ENCODE results near the gene ZNF600.

DNA sequence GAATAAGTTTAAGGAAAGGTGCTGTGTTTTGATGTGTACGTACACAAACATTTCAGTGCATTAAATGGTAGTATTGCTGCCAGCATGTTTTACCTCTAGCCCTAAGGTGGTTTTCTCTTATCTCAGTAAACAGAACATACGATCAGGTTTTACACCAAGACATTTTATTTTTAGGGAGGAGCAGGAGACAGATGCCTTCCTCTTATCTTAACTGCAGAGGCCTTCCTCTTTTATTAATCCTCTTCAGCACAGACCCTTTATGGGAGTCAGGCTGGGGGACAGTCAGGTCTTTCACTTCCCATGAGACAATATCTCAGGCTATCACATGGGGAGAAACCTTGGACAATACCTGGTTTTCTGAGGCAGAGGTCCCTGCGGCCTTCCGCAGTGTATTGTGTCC is 36.8 kb downstream of the ZNF600 start:
- no peak for TF ChIP-seq CREB1 (IDR thresholded peaks at IDR 0.05)
- no peak for TF ChIP-seq RNF2 (IDR thresholded peaks at IDR 0.05; ENCODE audit: borderline replicate concordance, low read depth, low read length, missing control alignments, poor library complexity, severe bottlenecking)
- TF ChIP-seq POU5F1 (IDR thresholded peaks at IDR 0.05; ENCODE audit: low read depth, low read length), result no peak
- no peak for TF ChIP-seq MAFK (IDR thresholded peaks at IDR 0.05; ENCODE audit: low read depth, low read length)
- no peak for TF ChIP-seq RAD21 (IDR thresholded peaks at IDR 0.05 in 1 of 2, conservative IDR thresholded peaks at IDR 0.05 in 1 of 2; ENCODE audit: low read depth in 2 of 2, low read length in 2 of 2)
- TF ChIP-seq TBP (IDR thresholded peaks at IDR 0.05; ENCODE audit: low read depth, low read length), result no peak
- TF ChIP-seq, protein P1, sequence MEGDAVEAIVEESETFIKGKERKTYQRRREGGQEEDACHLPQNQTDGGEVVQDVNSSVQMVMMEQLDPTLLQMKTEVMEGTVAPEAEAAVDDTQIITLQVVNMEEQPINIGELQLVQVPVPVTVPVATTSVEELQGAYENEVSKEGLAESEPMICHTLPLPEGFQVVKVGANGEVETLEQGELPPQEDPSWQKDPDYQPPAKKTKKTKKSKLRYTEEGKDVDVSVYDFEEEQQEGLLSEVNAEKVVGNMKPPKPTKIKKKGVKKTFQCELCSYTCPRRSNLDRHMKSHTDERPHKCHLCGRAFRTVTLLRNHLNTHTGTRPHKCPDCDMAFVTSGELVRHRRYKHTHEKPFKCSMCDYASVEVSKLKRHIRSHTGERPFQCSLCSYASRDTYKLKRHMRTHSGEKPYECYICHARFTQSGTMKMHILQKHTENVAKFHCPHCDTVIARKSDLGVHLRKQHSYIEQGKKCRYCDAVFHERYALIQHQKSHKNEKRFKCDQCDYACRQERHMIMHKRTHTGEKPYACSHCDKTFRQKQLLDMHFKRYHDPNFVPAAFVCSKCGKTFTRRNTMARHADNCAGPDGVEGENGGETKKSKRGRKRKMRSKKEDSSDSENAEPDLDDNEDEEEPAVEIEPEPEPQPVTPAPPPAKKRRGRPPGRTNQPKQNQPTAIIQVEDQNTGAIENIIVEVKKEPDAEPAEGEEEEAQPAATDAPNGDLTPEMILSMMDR (IDR thresholded peaks at IDR 0.05; ENCODE audit: control extremely low read depth in 1 of 3, insufficient read depth in 1 of 3, low read depth in 1 of 3, low read length in 3 of 3), result no peak

All from H1 (cell line).